GOT3 (cell line): ENCODE data around the gene PLEKHA1.

ENCODE experiments used
- DNase-seq: peaks from one replicate; lab custom pipeline; 2025; ENCODE audit warnings: mixed read lengths; lab: John Stamatoyannopoulos, UW

Gene PLEKHA1

DNA sequence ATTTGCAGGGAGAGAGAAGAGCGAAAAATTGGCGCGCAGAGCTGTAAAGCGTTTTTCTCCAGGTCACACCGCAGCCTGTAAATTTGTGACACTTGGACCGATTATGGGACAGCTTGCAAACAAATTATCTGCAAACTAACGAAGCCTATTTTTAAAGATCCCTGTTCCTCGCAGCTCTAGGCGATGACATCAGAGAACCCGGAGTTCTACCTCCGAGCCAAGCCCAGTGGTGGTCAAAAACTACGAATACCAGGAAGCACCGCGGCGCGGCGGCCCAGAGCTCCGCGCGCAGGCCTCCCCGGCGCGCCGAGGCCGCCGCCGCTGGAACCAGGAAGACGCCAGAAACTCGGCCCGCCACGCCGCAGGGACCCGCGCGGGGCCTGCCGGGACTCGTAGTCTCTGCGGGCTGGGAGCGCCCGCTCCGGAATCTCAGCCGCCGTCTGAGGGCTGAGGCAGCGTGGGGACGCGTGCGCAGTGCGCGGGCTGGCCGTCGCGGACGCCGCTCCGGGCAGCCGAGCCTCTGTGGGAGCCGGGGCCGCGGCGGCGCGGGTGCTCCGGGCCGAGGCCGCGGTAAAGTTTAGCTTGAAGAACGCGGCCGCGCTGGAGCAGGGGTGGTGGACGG is at the start of gene PLEKHA1:
Gene PLEKHA1, plus strand, starts transcription at position 472 of the 622 bp plus-strand sequence. CDS start 18,493 bp downstream, outside the sequence.
- DNase-seq = peak; percentile 84

DNA sequence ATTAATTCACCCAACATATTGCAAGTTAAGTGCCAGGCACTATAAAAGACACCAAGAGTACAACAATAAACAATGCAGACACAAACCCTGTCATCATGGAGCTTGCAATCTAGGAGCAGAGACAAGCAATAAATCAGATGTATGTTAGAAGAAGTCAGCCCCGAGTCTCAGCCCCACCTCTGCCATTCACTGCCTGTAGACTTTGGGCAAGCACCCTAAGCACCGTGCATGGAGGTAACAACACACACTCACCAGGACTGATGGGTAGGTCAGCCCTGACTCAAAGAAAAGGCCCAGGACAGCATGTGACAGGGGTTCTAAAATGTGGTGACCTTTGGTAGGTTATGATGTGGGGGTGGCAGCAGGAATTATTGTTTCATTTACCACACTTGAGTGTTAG is 49.3 kb upstream of the PLEKHA1 start:
- no peak for DNase-seq

DNA sequence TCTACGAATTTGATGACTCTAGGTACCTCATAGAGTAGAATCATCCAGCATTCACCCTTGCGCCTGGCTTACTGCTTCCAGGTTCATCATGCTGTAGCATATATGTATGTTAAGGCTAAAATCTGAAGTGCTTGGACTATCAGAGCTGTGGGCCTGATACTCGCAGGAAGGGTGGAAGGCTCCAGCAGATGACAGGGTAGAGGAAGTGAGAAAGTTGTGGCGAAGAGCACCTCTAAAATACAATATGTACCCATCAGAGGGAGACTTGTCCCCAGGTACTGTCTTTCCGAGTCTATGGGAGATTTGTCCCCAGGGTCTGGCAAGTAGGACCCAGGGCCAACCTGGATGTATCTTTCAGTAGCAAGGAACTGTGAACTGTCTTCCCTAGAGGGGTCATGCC is 48.1 kb upstream of the PLEKHA1 start:
- no peak for DNase-seq

DNA sequence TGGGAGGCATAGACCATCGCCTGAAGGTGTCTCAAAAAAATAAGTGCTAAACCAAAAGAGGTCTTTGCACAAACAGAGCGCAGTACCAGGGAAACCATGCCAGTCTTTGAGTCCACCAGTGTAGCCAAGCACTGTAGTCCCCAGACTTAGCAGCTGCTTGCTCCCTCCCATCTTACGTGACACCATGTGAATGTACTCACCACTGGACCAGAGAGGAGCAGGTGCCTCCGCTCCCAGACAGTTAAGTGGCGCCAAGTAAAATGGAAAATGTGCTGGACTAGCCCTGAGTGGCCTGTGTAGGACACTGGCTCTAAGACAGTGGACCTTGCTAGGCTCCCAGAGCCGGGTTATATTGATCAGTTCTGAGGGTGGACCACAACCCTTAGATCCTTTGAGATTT is 47.7 kb upstream of the PLEKHA1 start:
- DNase-seq = no peak

DNA sequence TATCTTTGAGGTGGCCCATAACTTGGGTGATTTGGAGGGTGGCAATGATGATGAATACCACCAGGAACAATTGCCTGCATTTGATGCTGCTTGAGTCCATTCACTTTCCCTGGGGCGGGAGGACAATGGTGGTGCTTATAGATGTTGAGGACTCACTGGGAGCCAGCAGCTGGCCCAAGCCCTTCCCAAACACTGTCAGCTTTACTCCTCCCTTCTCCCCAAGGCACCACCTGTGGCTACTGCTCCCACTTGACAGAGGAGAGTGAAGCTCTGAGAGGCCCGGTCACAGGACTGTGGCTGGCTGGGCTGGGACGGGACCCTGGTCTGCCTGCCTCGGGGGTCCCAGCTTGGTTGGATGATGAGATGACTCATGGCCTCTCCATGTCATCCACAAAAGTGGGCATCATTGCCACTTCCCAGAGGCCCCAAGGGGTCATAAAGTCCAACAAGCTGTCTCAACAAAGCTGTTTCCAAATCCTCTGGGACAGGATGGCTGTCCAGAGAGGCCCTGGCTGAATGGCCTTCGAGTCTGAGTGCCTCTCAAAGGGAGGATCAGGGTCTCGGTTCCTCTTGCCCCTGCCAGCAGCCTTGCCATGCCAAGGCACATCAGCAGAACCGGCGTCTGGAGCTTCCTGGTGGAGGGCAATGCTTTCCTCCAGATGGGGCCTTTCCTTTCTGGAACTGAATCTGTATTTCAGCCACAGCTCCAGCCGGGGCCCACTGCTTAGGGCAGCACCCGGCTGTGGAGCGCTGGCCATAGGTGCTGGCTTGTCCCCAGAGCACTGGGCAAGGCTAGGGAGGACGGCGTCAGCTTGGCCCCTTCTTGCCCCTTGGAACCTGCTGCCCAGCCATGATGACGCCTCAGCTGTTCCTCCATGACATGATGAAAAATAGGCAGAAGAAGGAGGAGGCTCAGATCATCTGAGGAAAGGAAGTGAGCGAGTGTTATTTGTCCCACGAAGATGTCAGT is 47.0 kb upstream of the PLEKHA1 start:
- no peak for DNase-seq

DNA sequence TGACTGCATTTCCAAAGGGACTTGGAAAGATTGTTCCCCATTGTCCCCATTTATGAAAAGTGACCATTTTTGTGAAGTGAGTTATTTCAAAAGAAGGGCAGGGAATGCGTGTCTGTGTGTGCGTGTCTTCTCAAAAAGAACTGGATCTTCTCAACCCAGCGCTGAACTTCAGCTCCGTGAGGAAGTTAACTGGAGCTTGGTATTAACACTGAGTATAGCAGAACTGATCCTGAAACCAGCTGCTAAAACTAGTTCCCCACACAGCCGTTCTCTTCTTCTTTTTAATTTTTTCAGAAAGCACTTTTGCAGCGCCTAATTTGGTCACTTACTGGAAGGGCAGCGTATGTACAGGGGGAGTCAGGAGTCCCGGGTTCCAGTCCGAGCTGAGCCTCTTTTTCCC is 45.8 kb upstream of the PLEKHA1 start:
- DNase-seq = no peak

DNA sequence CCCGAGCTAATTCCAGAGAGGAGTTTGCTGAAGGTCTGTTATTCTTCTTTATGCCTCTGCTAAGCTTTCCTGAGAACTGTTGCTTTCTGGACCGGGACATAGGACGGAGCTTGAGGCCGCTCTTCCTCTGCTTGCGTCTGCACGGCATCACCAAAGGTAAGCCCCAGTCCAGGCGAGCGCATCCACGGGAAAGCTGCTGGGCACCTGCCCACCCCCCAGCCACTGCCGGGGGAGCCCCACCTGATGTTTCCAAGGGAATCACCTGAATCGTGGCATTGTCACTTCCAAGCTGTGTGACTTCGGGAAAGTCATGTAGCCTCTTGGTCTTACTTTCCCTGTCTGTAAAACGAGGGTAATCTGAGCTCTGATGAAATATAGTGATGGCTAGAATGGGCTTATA is 45.1 kb upstream of the PLEKHA1 start:
- DNase-seq = no peak

DNA sequence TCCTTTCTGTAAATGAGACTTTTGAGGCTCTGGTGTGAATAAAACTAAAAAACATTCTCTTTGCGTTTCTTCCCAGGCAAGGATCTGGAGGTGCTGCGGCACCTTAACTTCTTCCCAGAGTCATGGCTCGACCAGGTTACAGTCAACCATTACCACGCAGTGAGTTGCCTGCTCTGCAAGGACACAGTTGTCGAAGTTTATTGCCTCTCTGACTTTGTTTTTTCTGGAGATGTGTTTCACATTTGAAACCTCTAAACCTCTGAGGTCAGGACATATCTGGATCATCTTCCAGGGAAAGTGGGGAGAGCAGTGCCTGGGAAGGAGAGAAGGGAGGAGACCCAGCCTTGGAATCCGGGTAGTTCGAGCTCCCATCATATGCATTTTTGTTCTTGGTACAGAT is 43.4 kb upstream of the PLEKHA1 start:
- no peak for DNase-seq

DNA sequence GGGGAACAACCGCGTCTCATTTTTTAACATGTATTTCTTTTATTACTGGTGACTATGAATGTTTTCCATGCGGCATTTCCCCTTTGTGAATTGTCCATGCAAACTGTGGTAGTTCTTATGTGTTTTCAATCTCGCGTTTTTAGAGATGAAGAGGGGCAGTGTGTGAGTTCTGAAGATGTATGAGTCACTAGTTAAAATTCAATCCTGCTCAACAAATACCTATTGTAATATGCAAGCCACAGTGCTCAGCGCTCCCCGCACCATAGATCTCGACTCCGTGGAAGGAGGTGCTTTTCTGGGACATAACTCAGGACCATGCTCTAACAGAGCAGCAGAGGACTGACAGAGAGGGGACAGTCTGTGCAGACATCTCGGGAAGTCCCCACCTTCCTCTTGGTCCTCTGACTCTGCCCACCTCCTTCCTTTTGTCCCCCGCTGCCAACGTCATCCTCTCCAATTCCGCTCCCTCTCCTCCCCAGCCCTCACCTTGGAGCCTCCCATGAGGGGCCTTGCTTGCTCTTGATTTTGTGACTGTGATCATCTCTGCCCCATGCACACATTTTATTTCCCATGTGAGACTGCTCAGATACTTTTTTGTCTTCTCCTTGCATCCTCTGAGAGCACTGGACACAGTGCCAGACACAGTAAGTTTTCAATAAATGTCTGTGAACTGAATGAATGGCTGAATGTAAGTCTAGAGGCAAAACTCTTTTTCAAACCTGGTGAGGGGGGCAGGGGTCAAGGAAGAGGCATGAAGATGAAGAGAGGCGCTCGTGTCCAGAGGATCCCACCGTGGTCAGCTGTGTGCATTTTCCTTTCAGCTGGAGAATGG is 42.7 kb upstream of the PLEKHA1 start:
- no peak for DNase-seq

DNA sequence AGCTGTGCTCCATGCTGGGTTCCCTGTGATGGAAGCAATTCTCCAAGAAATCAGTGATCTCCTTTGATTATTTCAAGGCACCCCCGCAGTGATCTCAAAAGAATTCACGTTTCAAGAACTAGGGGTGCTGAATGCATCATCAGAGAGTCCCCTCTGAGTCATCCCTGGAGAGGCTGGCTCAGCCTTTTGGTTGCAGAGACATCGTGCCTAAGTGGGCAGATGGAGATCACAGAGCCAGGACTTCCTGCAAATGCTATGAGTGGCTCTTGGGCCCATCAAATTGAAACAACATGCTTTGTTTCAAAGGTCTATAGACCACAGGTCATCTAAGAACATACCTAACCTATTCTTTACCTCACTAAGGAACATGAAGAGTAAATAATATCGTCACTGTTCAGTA is 41.5 kb upstream of the PLEKHA1 start:
- DNase-seq = no peak

DNA sequence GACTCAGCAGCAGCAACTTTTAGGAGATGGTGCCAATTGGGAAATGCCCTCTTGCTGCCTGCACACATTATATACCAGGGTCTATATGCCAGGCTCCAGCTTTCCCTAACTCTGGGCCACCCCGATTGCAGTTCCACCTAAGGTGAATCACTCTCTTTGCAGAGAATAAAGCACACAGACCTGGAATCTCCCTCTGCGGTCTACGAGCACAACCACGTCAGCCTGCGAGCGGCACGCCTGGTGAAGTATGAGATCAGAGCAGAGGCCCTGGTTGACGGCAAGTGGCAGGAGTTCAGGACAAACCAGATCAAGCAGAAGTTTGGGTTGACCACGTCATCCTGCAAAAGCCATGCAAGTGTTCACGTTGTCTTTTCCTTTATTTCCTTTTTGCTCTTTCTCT is 38.2 kb upstream of the PLEKHA1 start:
- no peak for DNase-seq

DNA sequence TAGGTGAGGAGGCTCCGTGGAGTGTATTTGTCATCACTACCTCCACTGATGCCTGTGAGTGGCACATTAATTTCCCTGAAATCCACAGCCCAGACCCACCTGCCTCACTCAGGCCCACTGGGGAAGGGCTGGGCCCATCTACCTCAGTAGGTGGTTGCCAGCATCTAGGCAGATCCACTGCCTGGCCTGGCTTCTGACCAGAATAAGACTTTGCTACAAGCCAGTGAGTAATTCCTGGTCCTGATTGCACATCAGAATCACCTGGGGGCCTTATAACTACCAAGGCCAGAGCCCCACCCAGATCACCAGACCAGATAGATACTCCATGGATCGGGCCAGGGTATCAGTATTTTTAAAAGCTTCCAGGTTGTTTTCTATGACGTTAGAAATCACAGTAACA is 37.5 kb upstream of the PLEKHA1 start:
- DNase-seq = no peak

DNA sequence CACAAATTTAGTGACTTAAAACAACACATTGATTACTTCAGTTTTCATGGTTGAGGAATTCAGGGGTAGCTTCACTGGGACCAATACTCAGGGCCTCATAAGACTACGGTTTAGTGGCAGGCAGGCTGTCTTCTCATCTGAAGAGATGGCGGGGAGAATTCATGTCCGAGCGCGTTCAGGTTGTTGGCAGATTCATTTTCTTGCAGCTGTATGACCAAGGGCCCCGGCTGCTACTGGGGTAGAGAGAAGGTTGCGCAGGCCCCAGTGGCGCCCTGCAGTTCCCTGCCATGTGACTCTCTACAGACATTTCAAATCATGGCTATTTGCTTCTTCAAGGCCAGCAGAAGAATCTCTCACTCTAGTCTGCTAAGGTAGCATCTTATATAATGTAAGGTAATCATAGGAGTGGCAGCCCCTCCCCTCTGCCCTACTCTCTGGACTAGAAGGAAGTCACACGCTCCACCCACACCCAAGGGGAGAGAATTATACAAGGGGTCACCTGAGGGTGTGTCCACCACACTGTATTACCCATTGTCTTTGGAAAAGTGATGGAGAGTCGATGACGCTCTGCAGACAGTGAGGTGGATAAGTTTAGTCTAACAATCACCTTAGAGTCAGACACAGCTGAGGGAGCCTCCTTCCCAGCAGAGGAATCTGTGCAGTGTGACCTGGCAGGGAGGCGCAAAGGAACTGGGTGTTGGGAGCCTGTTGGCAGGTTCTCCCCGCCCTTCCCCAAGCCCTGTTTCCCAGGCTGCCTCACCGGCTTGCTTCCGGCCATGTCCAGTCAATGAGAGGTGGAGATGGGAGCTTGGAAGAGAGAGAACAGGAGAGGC is 35.7 kb upstream of the PLEKHA1 start:
- DNase-seq = no peak

DNA sequence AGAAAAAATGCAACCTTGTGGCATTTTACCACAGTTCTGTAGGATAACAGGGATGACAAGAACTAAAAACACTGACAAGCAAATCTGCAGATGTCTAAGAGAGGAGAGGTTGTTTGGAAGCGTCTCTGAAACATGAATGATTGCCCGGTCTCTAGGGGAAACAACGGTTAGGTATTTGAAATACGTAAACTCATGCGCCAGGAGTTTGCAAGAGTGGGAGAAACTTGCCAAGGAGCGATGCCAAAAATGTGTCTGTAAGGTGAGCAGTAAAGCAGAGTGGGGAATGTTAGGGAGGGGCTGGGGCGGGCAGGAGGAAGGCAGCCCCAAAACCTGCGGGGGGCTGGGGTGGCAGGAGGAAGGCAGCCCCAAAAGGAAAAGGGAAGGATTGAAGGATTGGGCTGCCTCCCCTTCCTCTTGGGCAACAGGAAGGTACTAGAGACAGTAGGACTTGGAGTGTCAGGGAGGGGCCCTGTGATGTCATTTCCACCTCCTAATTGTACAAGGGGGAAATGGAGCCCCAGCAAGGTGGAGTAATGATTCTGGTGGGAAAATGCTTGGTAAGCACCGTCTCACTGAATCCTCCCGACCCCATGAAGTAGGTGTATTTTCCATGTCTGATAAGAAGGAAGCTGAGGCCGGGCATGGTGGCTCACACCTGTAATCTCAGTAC is 33.2 kb upstream of the PLEKHA1 start:
- no peak for DNase-seq

DNA sequence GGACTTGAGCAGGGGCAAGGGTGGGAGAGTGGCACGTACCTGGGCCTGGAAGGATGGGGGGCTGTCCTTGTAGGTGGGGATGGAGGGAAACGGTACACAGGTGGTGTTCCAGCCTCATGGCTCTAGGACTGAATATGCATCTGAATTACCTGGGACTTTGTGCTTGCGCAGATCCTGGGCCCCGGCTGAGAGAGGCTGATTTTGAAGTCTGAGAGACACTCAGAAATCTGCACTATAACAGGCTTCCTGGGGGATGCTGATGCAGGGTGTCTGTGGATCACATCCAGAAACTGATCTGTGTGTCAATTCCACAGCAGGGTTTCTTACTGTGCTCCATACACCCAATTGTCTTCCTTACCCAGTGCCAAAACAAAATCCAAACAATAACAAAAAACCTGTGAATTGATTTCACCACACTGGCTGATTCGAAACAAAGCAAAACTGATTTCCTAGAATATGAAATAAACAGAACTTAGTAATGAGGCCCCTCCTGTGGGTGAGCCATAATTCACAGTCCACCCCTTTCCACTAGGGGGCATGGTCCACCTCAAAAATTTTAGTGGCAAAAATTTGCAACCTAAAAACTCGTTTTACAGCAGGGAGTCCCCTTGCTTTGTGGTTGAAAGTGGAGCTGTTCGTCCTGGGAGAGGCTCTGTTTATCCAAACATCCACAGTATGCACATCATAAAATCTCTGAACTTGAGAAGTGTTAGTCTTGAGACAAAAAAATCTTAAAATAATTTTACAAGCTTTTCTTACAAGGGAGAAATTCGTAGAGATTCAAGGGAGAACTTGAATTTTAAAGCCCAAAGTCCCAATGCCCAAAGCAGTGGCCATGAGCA is 32.0 kb upstream of the PLEKHA1 start:
- no peak for DNase-seq

DNA sequence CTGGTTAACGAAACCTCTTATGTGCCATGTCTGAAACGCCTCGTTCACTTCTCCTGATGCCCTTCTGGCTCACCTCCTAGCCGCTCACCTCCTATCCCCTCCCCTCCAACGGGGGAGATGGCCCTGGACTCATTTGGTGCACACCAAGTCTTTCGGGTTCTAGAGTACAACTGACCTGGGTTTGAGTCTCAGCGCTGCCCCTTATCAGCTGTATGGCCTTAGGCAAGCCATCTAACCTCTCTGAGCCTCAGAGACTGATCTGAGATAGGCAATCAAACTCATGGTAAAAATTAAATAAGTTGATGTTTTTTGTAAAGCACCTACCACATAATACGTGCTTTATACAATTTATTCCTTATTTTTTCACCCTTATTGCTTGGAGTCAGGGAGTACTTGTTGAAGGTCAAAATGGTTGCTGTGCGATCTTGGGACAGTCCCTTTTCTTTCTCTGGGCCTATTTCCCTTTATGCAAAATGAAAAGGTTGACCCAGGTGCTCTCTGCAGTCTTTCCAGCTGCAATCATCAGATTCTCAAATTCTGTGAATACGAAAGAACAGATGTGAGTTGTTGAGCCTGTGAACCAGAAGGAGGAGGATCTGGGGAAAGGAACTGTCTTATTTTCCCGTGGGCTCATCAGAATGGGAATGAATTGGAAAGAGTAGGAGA is 31.2 kb upstream of the PLEKHA1 start:
- DNase-seq = no peak

DNA sequence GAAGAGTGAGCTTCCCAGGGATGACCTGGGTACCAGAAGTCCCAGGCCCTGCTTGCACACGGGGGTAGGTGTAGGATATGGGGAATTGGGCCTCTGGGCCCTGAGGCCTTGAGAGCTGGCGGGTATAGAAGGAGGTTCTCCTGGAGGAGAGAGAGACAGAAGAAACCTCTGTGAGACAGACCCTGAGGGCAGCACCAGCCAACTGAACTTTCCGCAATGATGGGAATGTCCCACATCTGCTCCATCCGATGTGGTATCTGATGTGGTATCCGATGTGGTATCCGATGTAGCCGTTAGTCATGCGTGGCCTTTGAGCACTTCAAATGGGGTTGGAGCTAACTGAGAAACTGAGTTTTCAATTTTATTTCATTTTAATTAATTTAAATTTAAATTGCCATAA is 30.6 kb upstream of the PLEKHA1 start:
- DNase-seq = no peak

DNA sequence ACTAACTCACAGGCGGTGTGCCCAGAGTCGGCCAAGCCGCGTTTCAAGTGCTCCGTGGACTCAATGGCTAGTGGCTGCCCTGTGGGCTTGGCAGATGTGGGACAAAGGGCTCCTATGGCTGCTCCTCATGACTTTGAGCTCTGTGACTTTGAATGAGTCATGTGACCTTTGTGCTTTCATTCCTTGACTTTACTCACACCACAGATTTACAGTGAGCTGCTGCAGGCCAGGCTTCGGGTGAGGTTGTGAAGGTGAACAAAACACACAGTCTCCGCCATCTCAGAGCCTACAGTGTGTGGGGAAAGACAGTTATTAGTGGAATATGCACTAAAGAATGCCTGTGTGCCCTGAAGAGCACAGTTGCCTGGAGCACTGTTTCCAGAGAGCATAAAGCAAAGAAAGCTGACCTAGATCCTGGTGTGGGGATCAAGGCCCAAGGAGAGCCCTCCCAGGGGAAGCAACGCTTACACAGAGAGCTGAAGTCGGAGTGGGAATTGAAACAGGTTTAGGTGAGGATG is 29.7 kb upstream of the PLEKHA1 start:
- DNase-seq = no peak

DNA sequence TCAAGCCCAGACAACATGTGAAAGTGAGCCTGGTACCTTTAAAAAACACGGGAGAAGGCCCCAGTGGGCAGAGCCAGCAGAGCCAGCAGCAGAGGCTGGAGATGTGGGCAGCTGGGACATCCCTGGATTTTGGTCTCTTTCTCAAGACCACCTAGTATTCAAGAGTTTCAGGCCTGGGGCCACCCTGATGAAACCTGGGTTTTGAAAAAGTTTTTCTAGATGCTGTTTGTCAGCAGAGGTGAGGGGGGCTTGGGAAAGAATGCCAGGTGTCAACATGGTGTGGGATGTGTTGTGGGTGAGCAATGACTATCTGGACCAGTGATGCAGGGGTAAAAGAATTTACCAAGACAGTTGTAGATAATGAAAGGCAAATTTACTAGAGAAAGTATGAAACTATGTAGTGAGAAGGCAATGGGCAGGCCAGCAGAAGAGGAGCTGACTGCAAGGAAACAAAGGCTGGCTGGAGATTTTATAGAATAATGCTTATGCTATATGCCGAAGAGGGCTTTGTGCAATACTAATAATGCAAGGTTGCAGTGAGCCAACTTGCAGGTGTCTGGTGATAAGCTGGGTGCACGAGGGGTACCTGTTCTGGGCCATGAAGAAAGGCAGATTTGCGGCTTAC is 28.1 kb upstream of the PLEKHA1 start:
- DNase-seq = no peak
